Hepatocyte (in vitro differentiated cells): Measurements from ENCODE around the gene SLC25A46. TPM values are rescaled to one million over a fixed set of nuclear protein-coding genes. Genes with fewer than 3 reads are reported as not detected.
A peak's percentile ranks its signal among the peaks of the same experiment; 100 is the strongest.

Source experiments
- DNase-seq: peaks from one replicate; pipeline ENCODE4 v3.0.0-alpha.2; 2016; ENCODE audit warnings: low spot score
- H2AFZ ChIP-seq: fragments of 200-600 bp; sonication (generic); 2 replicates; pipeline ENCODE4 v1.6.0; 2016; ENCODE audit warnings: antibody characterized with exemption, mild to moderate bottlenecking
- H3K27ac ChIP-seq: fragments of 200-600 bp; sonication (generic); 2 replicates; pipeline ENCODE4 v1.5.1; 2016; ENCODE audit warnings: mild to moderate bottlenecking
- H3K27me3 ChIP-seq: fragments of 200-600 bp; sonication (generic); 2 replicates; pipeline ENCODE4 v1.6.1; 2016
- H3K36me3 ChIP-seq: fragments of 200-600 bp; sonication (generic); replicated peaks from 2 replicates; pipeline ENCODE4 v1.5.1; 2016; ENCODE audit warnings: low read depth; ENCODE audit not compliant: insufficient read depth
- H3K4me1 ChIP-seq: fragments of 200-600 bp; sonication (generic); 2 replicates; pipeline ENCODE4 v1.5.1; 2016; ENCODE audit warnings: mild to moderate bottlenecking, moderate library complexity; ENCODE audit not compliant: insufficient read depth
- H3K4me2 ChIP-seq: fragments of 200-600 bp; sonication (generic); 2 replicates; pipeline ENCODE4 v1.6.0; 2016
- H3K4me3 ChIP-seq: fragments of 200-600 bp; sonication (generic); 2 replicates; pipeline ENCODE4 v1.5.1; 2016; ENCODE audit warnings: mild to moderate bottlenecking
- H3K79me2 ChIP-seq: fragments of 200-600 bp; sonication (generic); 2 replicates; pipeline ENCODE4 v1.6.0; 2017; ENCODE audit warnings: mild to moderate bottlenecking
- H3K9me2 ChIP-seq: fragments of 200-600 bp; sonication (generic); replicated peaks from 2 replicates; pipeline ENCODE4 v1.6.0; 2017; ENCODE audit warnings: mild to moderate bottlenecking; ENCODE audit not compliant: insufficient read depth
- H3K9me3 ChIP-seq: fragments of 200-600 bp; sonication (generic); 2 replicates; pipeline ENCODE4 v1.5.1; 2016; ENCODE audit warnings: low read depth, mild to moderate bottlenecking
- H4K20me1 ChIP-seq: fragments of 200-600 bp; sonication (generic); 2 replicates; pipeline ENCODE4 v1.6.0; 2016; ENCODE audit warnings: mild to moderate bottlenecking; ENCODE audit not compliant: insufficient read depth, poor library complexity, severe bottlenecking
- CTCF ChIP-seq: fragments of 200-600 bp; sonication (generic); IDR thresholded peaks from 2 replicates; pipeline ENCODE4 v1.5.1; 2016; ENCODE audit warnings: antibody characterized with exemption, mild to moderate bottlenecking; ENCODE audit not compliant: poor library complexity
- EZH2 ChIP-seq: fragments of 200-600 bp; sonication (generic); IDR thresholded peaks from 2 replicates; pipeline ENCODE4 v1.6.1; 2016; ENCODE audit warnings: antibody characterized with exemption, mild to moderate bottlenecking, borderline replicate concordance
- EZH2phosphoT487 ChIP-seq: fragments of 200-600 bp; sonication (generic); IDR thresholded peaks from one replicate; pipeline ENCODE4 v1.6.1; 2018; ENCODE audit warnings: antibody characterized with exemption, mild to moderate bottlenecking, low read depth, moderate library complexity; ENCODE audit not compliant: unreplicated experiment, severe bottlenecking
- WGBS: methylation state at CpG from one replicate; pipeline ENCODE4 v1.1.6; 2016; ENCODE audit warnings: low lambda C conversion rate; ENCODE audit errors: missing lambda C conversion rate; 5-methylcytosine and 5-hydroxymethylcytosine counted together
- polyA plus RNA-seq: library from polyadenylated mRNA; unstranded; fragments of >200 nt; fragmentation: Nextera tagmentation; extraction: Ambion mirVana; gene quantifications from 2 replicates; pipeline ENCODE4 v1.2.1, GENCODE V29; 2016
- total RNA-seq: library from RNA; depleted of rRNA; stranded (reverse); fragments of >200 nt; gene quantifications from 2 replicates; pipeline ENCODE4 v1.2.3, GENCODE V29; 2014

Gene SLC25A46
- total and polyA plus RNA-seq, 2 experiments from 2014 or later = 27.3 to 76.2 TPM

- Histone ChIP-seq H2AFZ (no peak overlapping the region), H3K9me3 (no peaks in the 10 kb centered on the region), H4K20me1 (no peaks in the 10 kb centered on the region), H3K36me3 (no peaks in the 10 kb centered on the region), H3K79me2 (no peaks in the 10 kb centered on the region), H3K9me2 (no peaks in the 10 kb centered on the region), H3K4me1 (no peaks in the 10 kb centered on the region), H3K4me3 (no peak overlapping the region), H3K27ac (no peak overlapping the region), H3K4me2 (no peak overlapping the region), H3K27me3 (no peaks in the 10 kb centered on the region)
- DNase-seq = no peak
- TF ChIP-seq EZH2 (no peak), CTCF (no peak), EZH2phosphoT487 (no peak)
- WGBS = 82% methylated on average over 5 of the region's 5 CpGs
Measured at GRCh38 chr5:110716247-110717245, 22.3 kb upstream of the SLC25A46 start.

- H3K79me2 ChIP-seq = no peaks in the 10 kb centered on the region
- H2AFZ ChIP-seq = no peak overlapping the region
- WGBS = 67% methylated on average over 2 of the region's 2 CpGs
- H3K4me2 ChIP-seq = no peak overlapping the region
- no peaks in the 10 kb centered on the region for H3K9me2 ChIP-seq
- no peaks in the 10 kb centered on the region for H3K36me3 ChIP-seq
- H3K27ac ChIP-seq = no peak overlapping the region
- H3K4me1 ChIP-seq = no peaks in the 10 kb centered on the region
- TF ChIP-seq CTCF (no peak), EZH2 (no peak), EZH2phosphoT487 (no peak)
- no peaks in the 10 kb centered on the region for H3K9me3 ChIP-seq
- no peak overlapping the region for H3K4me3 ChIP-seq
- H3K27me3 ChIP-seq = no peaks in the 10 kb centered on the region
- H4K20me1 ChIP-seq = no peaks in the 10 kb centered on the region
- DNase-seq = no peak
Measured at GRCh38 chr5:110718311-110718710, 20.5 kb upstream of the SLC25A46 start.

GRCh38 chr5:110726249-110727024 lies 12.4 kb upstream of the SLC25A46 start, which contains the start of gene TMEM232:
TMEM232 (minus strand) TSS chr5:110726671; CDS start chr5:110667352, 59,319 bp downstream.
- Histone ChIP-seq H3K4me2 (peak within 1 kb of the TSS; percentile 85), H3K36me3 (no peaks in the 10 kb centered on the region), H3K9me3 (no peaks in the 10 kb centered on the region), H3K4me3 (peak within 1 kb of the TSS; percentile 68), H3K79me2 (no peaks in the 10 kb centered on the region), H3K4me1 (no peaks in the 10 kb centered on the region), H2AFZ (peak within 1 kb of the TSS; percentile 72), H3K9me2 (no peaks in the 10 kb centered on the region), H4K20me1 (no peaks in the 10 kb centered on the region), H3K27me3 (no peaks in the 10 kb centered on the region), H3K27ac (peak within 1 kb of the TSS; percentile 14)
- TF ChIP-seq CTCF (no peak), EZH2phosphoT487 (no peak), EZH2 (no peak)
- DNase-seq = peak; percentile 90
- WGBS = 28% methylated on average over 17 of the region's 17 CpGs
